Natural killer cell (primary cell): ENCODE data around the gene MCCC2. TPM values are rescaled to one million over a fixed set of nuclear protein-coding genes. Genes with fewer than 3 reads are reported as not detected.

Experiments
- ATAC-seq, 3 donors: fragments of 150-1000 bp in 2 of 3; fragments of 200-7000 bp in 1 of 3; cut with Tn5 transposase; 1 replicate in 1 of 3; 2 replicates in 2 of 3; pipeline ENCODE4 v1.10.0; 2021; ENCODE audit warnings: mild to moderate bottlenecking in 2 of 3, moderate library complexity in 2 of 3
- DNase-seq, 2 donors: peaks; one replicate each; pipeline versions ENCODE4 v3.0.0 to v3.0.0-alpha.2; 2013 to 2021; ENCODE audit warnings: mixed read lengths in 1 of 2
- H3K27ac ChIP-seq: one replicate; pipeline ENCODE4 v1.5.1; 2013; ENCODE audit warnings: mild to moderate bottlenecking, low read length
- H3K27me3 ChIP-seq: one replicate; pipeline ENCODE4 v1.6.1; 2013; ENCODE audit warnings: low read length; ENCODE audit not compliant: control insufficient read depth, insufficient read depth
- H3K36me3 ChIP-seq: one replicate; pipeline ENCODE4 v1.6.1; 2013; ENCODE audit warnings: low read length; ENCODE audit not compliant: control insufficient read depth, insufficient read depth
- H3K4me1 ChIP-seq: one replicate; pipeline ENCODE4 v1.6.1; 2013; ENCODE audit warnings: low read length; ENCODE audit not compliant: control insufficient read depth, insufficient read depth
- H3K4me3 ChIP-seq: one replicate; pipeline ENCODE4 v1.5.1; 2013; ENCODE audit warnings: low read length
- H3K9me3 ChIP-seq: one replicate; pipeline ENCODE4 v1.6.1; 2013; ENCODE audit warnings: low read length; ENCODE audit not compliant: control insufficient read depth, insufficient read depth
- H3K27ac Mint-ChIP-seq, 2 donors: one replicate each; pipeline ENCODE4 v1.8.0; 2022; ENCODE audit warnings: mild to moderate bottlenecking in 2 of 2, mixed read lengths in 2 of 2, moderate library complexity in 1 of 2
- H3K27me3 Mint-ChIP-seq, 2 donors: one replicate each; pipeline ENCODE4 v1.8.0; 2022; ENCODE audit warnings: low read depth in 2 of 2, mixed read lengths in 2 of 2
- H3K36me3 Mint-ChIP-seq: one replicate; pipeline ENCODE4 v1.8.0; 2022; ENCODE audit warnings: mixed read lengths
- H3K4me1 Mint-ChIP-seq, 2 donors: one replicate each; pipeline ENCODE4 v1.8.0; 2022; ENCODE audit warnings: mixed read lengths in 2 of 2
- H3K4me3 Mint-ChIP-seq: one replicate; pipeline ENCODE4 v1.8.0; 2022; ENCODE audit warnings: mild to moderate bottlenecking, moderate library complexity, mixed read lengths
- H3K9me3 Mint-ChIP-seq, 2 donors: one replicate each; pipeline ENCODE4 v1.8.0; 2022; ENCODE audit warnings: mixed read lengths in 2 of 2
- WGBS: methylation state at CpG from one replicate; pipeline ENCODE4 v1.1.7; 2013; ENCODE audit warnings: missing lambda C conversion rate; ENCODE audit not compliant: insufficient coverage; 5-methylcytosine and 5-hydroxymethylcytosine counted together
- intact Hi-C: fragments of 100-400 bp; cut with micrococcal nuclease; formaldehyde crosslinking; loops from one replicate; pipeline ENCODE4 v1.14.2; 2022
- total RNA-seq, 4 donors: library from RNA; stranded (reverse); fragments of 120-200 nt in 1 of 4; gene quantifications; one replicate each; pipeline versions ENCODE4 v1.2.3 to v1.2.4, GENCODE V29; 2013 to 2022
- TF ChIP-seq, protein P1 (sequence below): fragments of 200-600 bp; IDR thresholded peaks from one replicate; pipeline ENCODE4 v1.8.0; 2022; ENCODE audit warnings: antibody characterized with exemption

The MCCC2 gene
- total RNA-seq, 3 donors from 2014 or later (not counting 1 experiment from before 2014, with no cell fraction given): 23.3 to 35.2 (median 32.5) TPM

DNA sequence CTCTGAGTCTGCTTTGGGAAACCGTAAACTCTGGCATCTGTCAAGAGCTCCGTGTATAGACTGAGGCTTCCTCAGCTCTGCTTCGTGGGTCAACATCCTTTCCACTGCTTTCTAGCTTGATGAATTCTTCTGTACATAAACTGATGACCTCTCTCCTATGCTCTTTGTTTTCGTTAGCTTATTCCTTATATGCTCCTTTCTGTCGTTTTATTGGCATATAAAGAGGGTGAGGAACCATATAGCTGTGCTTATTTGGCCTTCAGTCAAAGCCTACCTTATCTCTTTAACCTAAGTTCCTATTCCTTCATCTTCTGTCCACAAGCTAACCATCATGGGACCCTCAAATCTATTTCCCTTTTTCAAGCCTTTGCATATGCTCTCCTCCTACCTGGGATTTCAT, 92.6 kb downstream of the MCCC2 start:
- Histone ChIP-seq H3K4me1 (no peaks in the 10 kb centered on the region), H3K27ac (no peak overlapping the region), H3K36me3 (no peaks in the 10 kb centered on the region), H3K27me3 (no peaks in the 10 kb centered on the region), H3K4me3 (no peak overlapping the region), H3K9me3 (no peaks in the 10 kb centered on the region)
- intact Hi-C loops: no loop called here
- no peak for DNase-seq
- ATAC-seq: no peak
- TF ChIP-seq, protein P1, sequence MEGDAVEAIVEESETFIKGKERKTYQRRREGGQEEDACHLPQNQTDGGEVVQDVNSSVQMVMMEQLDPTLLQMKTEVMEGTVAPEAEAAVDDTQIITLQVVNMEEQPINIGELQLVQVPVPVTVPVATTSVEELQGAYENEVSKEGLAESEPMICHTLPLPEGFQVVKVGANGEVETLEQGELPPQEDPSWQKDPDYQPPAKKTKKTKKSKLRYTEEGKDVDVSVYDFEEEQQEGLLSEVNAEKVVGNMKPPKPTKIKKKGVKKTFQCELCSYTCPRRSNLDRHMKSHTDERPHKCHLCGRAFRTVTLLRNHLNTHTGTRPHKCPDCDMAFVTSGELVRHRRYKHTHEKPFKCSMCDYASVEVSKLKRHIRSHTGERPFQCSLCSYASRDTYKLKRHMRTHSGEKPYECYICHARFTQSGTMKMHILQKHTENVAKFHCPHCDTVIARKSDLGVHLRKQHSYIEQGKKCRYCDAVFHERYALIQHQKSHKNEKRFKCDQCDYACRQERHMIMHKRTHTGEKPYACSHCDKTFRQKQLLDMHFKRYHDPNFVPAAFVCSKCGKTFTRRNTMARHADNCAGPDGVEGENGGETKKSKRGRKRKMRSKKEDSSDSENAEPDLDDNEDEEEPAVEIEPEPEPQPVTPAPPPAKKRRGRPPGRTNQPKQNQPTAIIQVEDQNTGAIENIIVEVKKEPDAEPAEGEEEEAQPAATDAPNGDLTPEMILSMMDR: no peak
- Mint-ChIP-seq H3K36me3 (peaks cover 7% of the 10 kb centered on the region), H3K27me3 (peaks cover 37 to 38% of the 10 kb centered on the region in 2 donors), H3K27ac (no peak overlapping the region), H3K9me3 (peaks cover 0 to 4% of the 10 kb centered on the region in 2 donors), H3K4me1 (no peaks in the 10 kb centered on the region), H3K4me3 (no peak overlapping the region)
- 81% methylated on average over 5 of the region's 5 CpGs for WGBS

DNA sequence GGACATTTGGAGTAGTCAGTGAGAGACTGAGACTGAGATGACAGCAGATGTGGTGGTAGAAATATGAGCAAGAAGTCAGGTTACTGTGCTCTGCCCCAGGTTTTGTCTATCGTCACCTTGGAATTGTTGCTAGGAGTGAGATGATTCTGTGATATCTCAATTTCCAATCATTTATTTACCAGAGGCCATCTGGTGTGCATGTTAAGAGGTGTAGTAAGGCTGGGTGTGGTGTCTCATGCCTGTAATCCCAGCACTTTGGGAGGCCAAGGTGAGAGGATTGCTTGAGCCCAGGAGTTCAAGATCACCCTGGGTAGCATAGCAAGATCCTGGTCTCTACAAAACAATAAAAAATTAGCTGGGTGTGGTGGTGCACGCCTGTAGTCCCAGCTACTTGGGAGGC, 93.4 kb downstream of the MCCC2 start:
- intact Hi-C loops: no loop called here
- ATAC-seq (no peak), DNase-seq (no peak)
- WGBS: 85% methylated on average over 2 of the region's 2 CpGs
- Histone ChIP-seq H3K27me3 (no peaks in the 10 kb centered on the region), H3K4me3 (no peak overlapping the region), H3K36me3 (no peaks in the 10 kb centered on the region), H3K27ac (no peak overlapping the region), H3K4me1 (no peaks in the 10 kb centered on the region), H3K9me3 (no peaks in the 10 kb centered on the region)
- Mint-ChIP-seq H3K36me3 (peaks cover 10% of the 10 kb centered on the region), H3K9me3 (peaks cover 0 to under 1% of the 10 kb centered on the region in 2 donors), H3K4me1 (no peaks in the 10 kb centered on the region), H3K27me3 (peaks cover 38 to 42% of the 10 kb centered on the region in 2 donors), H3K4me3 (no peak overlapping the region), H3K27ac (no peak overlapping the region)
- TF ChIP-seq, protein P1: no peak

DNA sequence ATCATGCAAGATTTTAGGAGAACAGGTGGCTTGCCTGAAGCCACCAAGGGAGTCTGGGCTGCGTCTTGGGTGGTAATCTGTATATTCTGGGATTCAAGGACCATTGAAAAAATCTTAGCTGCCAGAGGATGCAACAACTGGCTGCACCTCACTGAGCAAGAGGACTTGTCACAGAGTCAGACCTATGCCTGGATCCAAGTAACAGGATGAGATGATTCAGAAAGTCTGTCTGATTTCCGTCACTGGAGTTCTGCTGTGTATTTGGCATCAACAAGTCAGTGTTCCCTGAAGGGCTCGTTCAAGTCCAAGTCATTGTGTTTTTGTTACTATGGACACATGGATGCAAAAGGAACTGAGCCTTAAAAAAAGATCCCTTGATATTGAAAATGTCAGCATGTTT, 94.2 kb downstream of the MCCC2 start:
- Histone ChIP-seq H3K27ac (no peak overlapping the region), H3K4me3 (no peak overlapping the region), H3K36me3 (no peaks in the 10 kb centered on the region), H3K9me3 (no peaks in the 10 kb centered on the region), H3K4me1 (no peaks in the 10 kb centered on the region), H3K27me3 (no peaks in the 10 kb centered on the region)
- intact Hi-C loops: no loop called here
- peaks cover 35 to 40% of the 10 kb centered on the region in 2 donors for H3K27me3 Mint-ChIP-seq
- no peaks in the 10 kb centered on the region for H3K9me3 Mint-ChIP-seq
- DNase-seq: no peak
- no peak for ATAC-seq
- no peak overlapping the region for H3K27ac Mint-ChIP-seq
- no peaks in the 10 kb centered on the region for H3K4me1 Mint-ChIP-seq
- 74% methylated on average over 3 of the region's 3 CpGs for WGBS
- TF ChIP-seq, protein P1: no peak
- H3K4me3 Mint-ChIP-seq: no peak overlapping the region
- H3K36me3 Mint-ChIP-seq: peaks cover 7% of the 10 kb centered on the region

DNA sequence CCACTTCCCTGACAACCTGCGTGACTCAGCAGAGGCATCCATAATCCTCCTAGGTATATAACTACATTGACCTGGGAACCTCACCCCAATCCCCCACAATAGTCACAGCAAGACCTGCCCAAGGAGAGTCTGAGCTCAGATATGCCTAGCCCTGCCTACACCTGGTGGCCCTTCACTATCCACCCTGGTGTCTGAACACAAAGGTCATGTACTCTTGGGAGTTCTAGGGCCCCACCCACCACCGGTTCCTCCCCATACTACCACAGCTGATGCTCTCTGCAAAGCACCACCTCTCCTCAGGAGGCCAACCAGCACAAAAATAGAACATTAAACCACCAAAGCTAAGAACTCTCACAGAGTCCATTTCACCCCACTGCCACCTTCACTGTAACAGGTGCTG, 97.2 kb downstream of the MCCC2 start:
- ATAC-seq (no peak), DNase-seq (no peak)
- Histone ChIP-seq H3K4me3 (no peak overlapping the region), H3K9me3 (no peaks in the 10 kb centered on the region), H3K4me1 (no peaks in the 10 kb centered on the region), H3K27ac (no peak overlapping the region), H3K27me3 (no peaks in the 10 kb centered on the region), H3K36me3 (no peaks in the 10 kb centered on the region)
- intact Hi-C loops: no loop called here
- no peaks in the 10 kb centered on the region for H3K4me1 Mint-ChIP-seq
- H3K27ac Mint-ChIP-seq: no peak overlapping the region
- H3K36me3 Mint-ChIP-seq: peaks cover 7% of the 10 kb centered on the region
- TF ChIP-seq, protein P1: no peak
- no peaks in the 10 kb centered on the region for H3K9me3 Mint-ChIP-seq
- H3K27me3 Mint-ChIP-seq: peaks cover 47 to 48% of the 10 kb centered on the region in 2 donors
- WGBS: 93% methylated on average over 2 of the region's 2 CpGs
- H3K4me3 Mint-ChIP-seq: no peak overlapping the region
